GM19025 (cell line): ENCODE data around the gene TRAF3IP3.
A peak's percentile ranks its signal among the peaks of the same experiment; 100 is the strongest.

Experiments
- ATAC-seq: cut with Tn5 transposase; IDR thresholded peaks from one replicate; pipeline ENCODE4 v1.9.1; 2021; ENCODE audit warnings: mild to moderate bottlenecking, low read depth, moderate library complexity; ENCODE audit not compliant: unreplicated experiment

TRAF3IP3 gene

GRCh38 chr1:209766051-209766450 is 10.2 kb downstream of the TRAF3IP3 start:
- ATAC-seq: no peak

GRCh38 chr1:209767096-209767495 is 11.2 kb downstream of the TRAF3IP3 start:
- no peak for ATAC-seq

GRCh38 chr1:209767706-209768105 is 11.9 kb downstream of the TRAF3IP3 start:
- no peak for ATAC-seq

- ATAC-seq: peak; percentile 76
Observed at GRCh38 chr1:209768354-209768774, 12.5 kb downstream of the TRAF3IP3 start.

- peak; percentile 72 for ATAC-seq
Observed at GRCh38 chr1:209769171-209769904, 13.5 kb downstream of the TRAF3IP3 start.

- ATAC-seq: no peak
Observed at GRCh38 chr1:209769971-209770370, 14.1 kb downstream of the TRAF3IP3 start.

- no peak for ATAC-seq
Observed at GRCh38 chr1:209770636-209771415, 15.0 kb downstream of the TRAF3IP3 start.

GRCh38 chr1:209772126-209772525 is 16.3 kb downstream of the TRAF3IP3 start:
- no peak for ATAC-seq

- peak; percentile 55 for ATAC-seq
Observed at GRCh38 chr1:209774592-209774991, 18.7 kb downstream of the TRAF3IP3 start.

- ATAC-seq: no peak
Observed at GRCh38 chr1:209775678-209776077, 19.8 kb downstream of the TRAF3IP3 start.

GRCh38 chr1:209777587-209777986 is 21.7 kb downstream of the TRAF3IP3 start:
- ATAC-seq: no peak

- ATAC-seq: no peak
Observed at GRCh38 chr1:209778102-209778501, 22.2 kb downstream of the TRAF3IP3 start.

GRCh38 chr1:209780268-209780667 is 24.4 kb downstream of the TRAF3IP3 start:
- no peak for ATAC-seq

GRCh38 chr1:209783386-209783785 is 27.5 kb downstream of the TRAF3IP3 start:
- ATAC-seq: no peak

- ATAC-seq: peak; percentile 98
Observed at GRCh38 chr1:209784265-209785169, 28.7 kb downstream of the TRAF3IP3 start, which contains the start of gene C1orf74. Gene C1orf74 (minus strand): TSS chr1:209784559. CDS start chr1:209783634, 925 bp downstream.

- ATAC-seq: no peak
Observed at GRCh38 chr1:209785592-209785991, 29.7 kb downstream of the TRAF3IP3 start.

- no peak for ATAC-seq
Observed at GRCh38 chr1:209786146-209786545, 30.3 kb downstream of the TRAF3IP3 start.

- ATAC-seq: no peak
Observed at GRCh38 chr1:209787551-209787950, 31.7 kb downstream of the TRAF3IP3 start.

GRCh38 chr1:209789245-209789644 is 33.4 kb downstream of the TRAF3IP3 start:
- no peak for ATAC-seq

GRCh38 chr1:209790286-209791193 is 34.7 kb downstream of the TRAF3IP3 start:
- no peak for ATAC-seq
